Fibroblast of mammary gland (primary cell): ENCODE data around the gene SLC17A6.

Experiments
- DNase-seq: peaks from one replicate; pipeline ENCODE4 v3.0.0-alpha.2; 2010; ENCODE audit warnings: low read depth
- H3K4me3 ChIP-seq: 2 replicates; pipeline ENCODE4 v1.5.1; 2011; ENCODE audit warnings: low read depth, mild to moderate bottlenecking, low read length, moderate library complexity; ENCODE audit not compliant: control insufficient read depth
- CTCF ChIP-seq: conservative IDR thresholded peaks from 2 replicates; pipeline ENCODE4 v1.5.1; 2011; ENCODE audit warnings: low read depth, low read length, inconsistent platforms; ENCODE audit not compliant: control insufficient read depth, insufficient read depth

Gene SLC17A6

GRCh38 chr11:22407267-22407666 is 69.1 kb downstream of the SLC17A6 start:
- no peak for DNase-seq
- no peak overlapping the region for H3K4me3 ChIP-seq
- no peak for TF ChIP-seq CTCF

GRCh38 chr11:22407921-22408320 is 69.7 kb downstream of the SLC17A6 start:
- TF ChIP-seq CTCF = no peak
- no peak for DNase-seq
- no peak overlapping the region for H3K4me3 ChIP-seq

GRCh38 chr11:22415476-22415875 is 77.3 kb downstream of the SLC17A6 start:
- DNase-seq = peak; percentile 75
- no peak overlapping the region for H3K4me3 ChIP-seq
- no peak for TF ChIP-seq CTCF

- no peak for TF ChIP-seq CTCF
- DNase-seq = peak; percentile 78
- no peak overlapping the region for H3K4me3 ChIP-seq
These were observed 78.3 kb downstream of the SLC17A6 start for GRCh38 chr11:22416462-22416861.

GRCh38 chr11:22426915-22427314 is 88.7 kb downstream of the SLC17A6 start:
- peak; percentile 23 for TF ChIP-seq CTCF
- peak; percentile 16 for DNase-seq
- H3K4me3 ChIP-seq = no peak overlapping the region
